Measurements from ENCODE around the gene NUP54.

Gene NUP54

GRCh38 chr4:76108467-76109181, 39.6 kb downstream of the NUP54 start:
- DNase-seq (ENCODE audit: insufficient read length, low spot score) (no peak), FAIRE-seq (peak; percentile 33)
- TF ChIP-seq POU2F2 (IDR thresholded peaks at IDR 0.05; ENCODE audit: low read depth, low read length) (no peak), SPI1 (IDR thresholded peaks at IDR 0.05; ENCODE audit: low read depth, low read length) (no peak), PAX5 (IDR thresholded peaks at IDR 0.05; ENCODE audit: insufficient read depth, low read length, severe bottlenecking) (no peak), TAF1 (IDR thresholded peaks at IDR 0.05; ENCODE audit: low read depth, low read length) (no peak), POLR2A (IDR thresholded peaks at IDR 0.05; ENCODE audit: low read depth, low read length) (no peak), POLR2AphosphoS5 (IDR thresholded peaks at IDR 0.05; ENCODE audit: low read depth, low read length) (no peak)

GRCh38 chr4:76106442-76106841, 41.8 kb downstream of the NUP54 start:
- TF ChIP-seq TAF1 (IDR thresholded peaks at IDR 0.05; ENCODE audit: low read depth, low read length): no peak
- no peak for TF ChIP-seq POLR2AphosphoS5 (IDR thresholded peaks at IDR 0.05; ENCODE audit: low read depth, low read length)
- no peak for TF ChIP-seq PAX5 (IDR thresholded peaks at IDR 0.05; ENCODE audit: insufficient read depth, low read length, severe bottlenecking)
- TF ChIP-seq POU2F2 (IDR thresholded peaks at IDR 0.05; ENCODE audit: low read depth, low read length): no peak
- no peak for TF ChIP-seq SPI1 (IDR thresholded peaks at IDR 0.05; ENCODE audit: low read depth, low read length)
- no peak for TF ChIP-seq POLR2A (IDR thresholded peaks at IDR 0.05; ENCODE audit: low read depth, low read length)
- FAIRE-seq: no peak
- DNase-seq (ENCODE audit: insufficient read length, low spot score): no peak

GRCh38 chr4:76105652-76106051, 42.5 kb downstream of the NUP54 start:
- DNase-seq (ENCODE audit: insufficient read length, low spot score) (no peak), FAIRE-seq (no peak)
- TF ChIP-seq POLR2A (IDR thresholded peaks at IDR 0.05; ENCODE audit: low read depth, low read length) (no peak), POU2F2 (IDR thresholded peaks at IDR 0.05; ENCODE audit: low read depth, low read length) (no peak), TAF1 (IDR thresholded peaks at IDR 0.05; ENCODE audit: low read depth, low read length) (no peak), SPI1 (IDR thresholded peaks at IDR 0.05; ENCODE audit: low read depth, low read length) (no peak), POLR2AphosphoS5 (IDR thresholded peaks at IDR 0.05; ENCODE audit: low read depth, low read length) (no peak), PAX5 (IDR thresholded peaks at IDR 0.05; ENCODE audit: insufficient read depth, low read length, severe bottlenecking) (no peak)

- FAIRE-seq: no peak
- TF ChIP-seq POLR2A (IDR thresholded peaks at IDR 0.05; ENCODE audit: low read depth, low read length): no peak
- TF ChIP-seq POU2F2 (IDR thresholded peaks at IDR 0.05; ENCODE audit: low read depth, low read length): no peak
- no peak for TF ChIP-seq PAX5 (IDR thresholded peaks at IDR 0.05; ENCODE audit: insufficient read depth, low read length, severe bottlenecking)
- no peak for TF ChIP-seq SPI1 (IDR thresholded peaks at IDR 0.05; ENCODE audit: low read depth, low read length)
- no peak for TF ChIP-seq POLR2AphosphoS5 (IDR thresholded peaks at IDR 0.05; ENCODE audit: low read depth, low read length)
- TF ChIP-seq TAF1 (IDR thresholded peaks at IDR 0.05; ENCODE audit: low read depth, low read length): no peak
Measured at GRCh38 chr4:76096076-76096475, 52.1 kb downstream of the NUP54 start.

GRCh38 chr4:76095568-76095967, 52.6 kb downstream of the NUP54 start:
- FAIRE-seq: no peak
- TF ChIP-seq POLR2AphosphoS5 (IDR thresholded peaks at IDR 0.05; ENCODE audit: low read depth, low read length): no peak
- TF ChIP-seq POLR2A (IDR thresholded peaks at IDR 0.05; ENCODE audit: low read depth, low read length): no peak
- TF ChIP-seq PAX5 (IDR thresholded peaks at IDR 0.05; ENCODE audit: insufficient read depth, low read length, severe bottlenecking): no peak
- no peak for TF ChIP-seq SPI1 (IDR thresholded peaks at IDR 0.05; ENCODE audit: low read depth, low read length)
- TF ChIP-seq TAF1 (IDR thresholded peaks at IDR 0.05; ENCODE audit: low read depth, low read length): no peak
- no peak for TF ChIP-seq POU2F2 (IDR thresholded peaks at IDR 0.05; ENCODE audit: low read depth, low read length)

More at GRCh38 chr4:76096076-76096475, 52.1 kb downstream of the NUP54 start:
- no peak for DNase-seq (ENCODE audit: insufficient read length, low spot score)

GRCh38 chr4:76091052-76091451, 57.1 kb downstream of the NUP54 start:
- no peak for FAIRE-seq
- no peak for TF ChIP-seq POU2F2 (IDR thresholded peaks at IDR 0.05; ENCODE audit: low read depth, low read length)
- TF ChIP-seq TAF1 (IDR thresholded peaks at IDR 0.05; ENCODE audit: low read depth, low read length): no peak
- TF ChIP-seq POLR2AphosphoS5 (IDR thresholded peaks at IDR 0.05; ENCODE audit: low read depth, low read length): no peak
- no peak for TF ChIP-seq SPI1 (IDR thresholded peaks at IDR 0.05; ENCODE audit: low read depth, low read length)
- TF ChIP-seq POLR2A (IDR thresholded peaks at IDR 0.05; ENCODE audit: low read depth, low read length): no peak
- no peak for TF ChIP-seq PAX5 (IDR thresholded peaks at IDR 0.05; ENCODE audit: insufficient read depth, low read length, severe bottlenecking)
- no peak for DNase-seq (ENCODE audit: insufficient read length, low spot score)

More at GRCh38 chr4:76095568-76095967, 52.6 kb downstream of the NUP54 start:
- no peak for DNase-seq (ENCODE audit: insufficient read length, low spot score)

- TF ChIP-seq TAF1 (IDR thresholded peaks at IDR 0.05; ENCODE audit: low read depth, low read length) (no peak), SPI1 (IDR thresholded peaks at IDR 0.05; ENCODE audit: low read depth, low read length) (peak; percentile 95)
- FAIRE-seq: peak; percentile 80
- no peak for DNase-seq (ENCODE audit: insufficient read length, low spot score)
Measured at GRCh38 chr4:76090241-76090691, 57.9 kb downstream of the NUP54 start.

- no peak for TF ChIP-seq TAF1 (IDR thresholded peaks at IDR 0.05; ENCODE audit: low read depth, low read length)
- TF ChIP-seq PAX5 (IDR thresholded peaks at IDR 0.05; ENCODE audit: insufficient read depth, low read length, severe bottlenecking): no peak
- no peak for TF ChIP-seq POU2F2 (IDR thresholded peaks at IDR 0.05; ENCODE audit: low read depth, low read length)
- TF ChIP-seq SPI1 (IDR thresholded peaks at IDR 0.05; ENCODE audit: low read depth, low read length): no peak
- TF ChIP-seq POLR2A (IDR thresholded peaks at IDR 0.05; ENCODE audit: low read depth, low read length): no peak
- TF ChIP-seq POLR2AphosphoS5 (IDR thresholded peaks at IDR 0.05; ENCODE audit: low read depth, low read length): no peak
- no peak for FAIRE-seq
- DNase-seq (ENCODE audit: insufficient read length, low spot score): no peak
Measured at GRCh38 chr4:76088719-76089118, 59.5 kb downstream of the NUP54 start.

- TF ChIP-seq TAF1 (IDR thresholded peaks at IDR 0.05; ENCODE audit: low read depth, low read length): no peak
- TF ChIP-seq PAX5 (IDR thresholded peaks at IDR 0.05; ENCODE audit: insufficient read depth, low read length, severe bottlenecking): no peak
- no peak for TF ChIP-seq POU2F2 (IDR thresholded peaks at IDR 0.05; ENCODE audit: low read depth, low read length)
- no peak for TF ChIP-seq POLR2AphosphoS5 (IDR thresholded peaks at IDR 0.05; ENCODE audit: low read depth, low read length)
- TF ChIP-seq POLR2A (IDR thresholded peaks at IDR 0.05; ENCODE audit: low read depth, low read length): no peak
- TF ChIP-seq SPI1 (IDR thresholded peaks at IDR 0.05; ENCODE audit: low read depth, low read length): no peak
- FAIRE-seq: no peak
- no peak for DNase-seq (ENCODE audit: insufficient read length, low spot score)
Measured at GRCh38 chr4:76087007-76087769, 61.0 kb downstream of the NUP54 start.
